Measurements from ENCODE around the gene LRRC8D. TPM values are rescaled to one million over a fixed set of nuclear protein-coding genes. Genes with fewer than 3 reads are reported as not detected.

LRRC8D gene
- total and polyA plus RNA-seq, 2 of the 4 experiments (the other 2 are of a cell fraction), result 34.1 to 35.3 TPM

DNA sequence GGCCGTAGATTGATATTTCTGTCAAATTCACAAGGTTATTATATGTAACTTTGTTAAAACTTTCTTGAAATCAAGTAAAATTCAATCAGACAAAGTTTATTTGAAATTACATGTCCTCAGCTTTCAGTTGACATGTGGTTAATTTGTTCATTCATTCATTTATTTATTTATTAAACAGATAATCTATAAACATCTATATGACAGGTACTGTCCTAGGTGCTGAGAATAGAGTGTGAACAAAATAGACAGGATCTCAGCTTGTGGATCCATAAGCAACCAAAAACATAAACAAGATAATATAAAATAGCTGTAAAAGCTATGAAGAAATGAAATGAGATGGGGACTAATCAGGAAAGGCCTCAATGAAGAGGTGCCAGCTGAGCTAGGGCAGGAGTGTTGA is 72.0 kb downstream of the LRRC8D start:
- in situ Hi-C loops (cut with MboI; ENCODE audit: low sequenced_read_pairs) (no loop called here), intact Hi-C loops (cut with micrococcal nuclease) (no loop called here), dilution Hi-C loops (cut with HindIII; ENCODE audit: low sequenced_read_pairs, unreplicated experiment) (no loop called here)
- no peak overlapping the region for H2BK5ac ChIP-seq (ENCODE audit: low read depth, low read length, poor library complexity, severe bottlenecking)
- H3K36me3 ChIP-seq (ENCODE audit: control insufficient read depth, insufficient read depth, low read length), result no peaks in the 10 kb centered on the region; the same call in 1 of the 2 replicates
- ATAC-seq (ENCODE audit: low read depth) (no peak), DNase-seq (no peak)
- ChIA-PET POLR2A (ENCODE audit: unreplicated experiment) (no interaction called here), CTCF (no interaction called here)
- no CpG with 5 or more reads among the region's 1 CpG for WGBS, 2 experiments (ENCODE audit: extremely low coverage in 2 of 2, insufficient read length in 1 of 2)
- H3K27me3 ChIP-seq (ENCODE audit: control insufficient read depth, insufficient read depth, low read length), result no peaks in the 10 kb centered on the region
- no peak overlapping the region for H2BK15ac ChIP-seq (ENCODE audit: low read depth, low read length)
- no peak overlapping the region for H3K4me2 ChIP-seq (ENCODE audit: low read depth, low read length)
- no TSS peak for BruUV-seq (replicated peaks)
- H2AFZ ChIP-seq (replicated peaks; ENCODE audit: low read length, poor library complexity), result no peak overlapping the region
- no peak overlapping the region for H3K9ac ChIP-seq (ENCODE audit: low read depth, low read length)
- no peak overlapping the region for H3K14ac ChIP-seq (replicated peaks; ENCODE audit: low read depth, low read length)
- H3K9me1 ChIP-seq (ENCODE audit: insufficient read depth, low read length), result peaks cover 12% of the 10 kb centered on the region
- H4K5ac ChIP-seq (ENCODE audit: low read depth, low read length), result no peak overlapping the region
- peaks cover 14% of the 10 kb centered on the region for H3K4me1 ChIP-seq (ENCODE audit: control insufficient read depth, insufficient read depth, low read length)
- peaks cover 24 to 40% of the 10 kb centered on the region in 2 experiments for H3K79me1 ChIP-seq (ENCODE audit: low read depth in 1 of 2, low read length in 2 of 2)
- no peak overlapping the region for H2AK9ac ChIP-seq (replicated peaks; ENCODE audit: low read depth, low read length, poor library complexity)
- no peak overlapping the region for H3K56ac ChIP-seq (ENCODE audit: extremely low read depth, insufficient read depth, low read length)
- no peak overlapping the region for H2AK5ac ChIP-seq (ENCODE audit: low read depth, low read length)
- TF ChIP-seq POLR2A (IDR thresholded peaks at IDR 0.05; ENCODE audit: low read depth, low read length) (no peak), BHLHE40 (IDR thresholded peaks at IDR 0.05; ENCODE audit: low read depth, low read length) (no peak)
- H4K8ac ChIP-seq (ENCODE audit: low read depth in 2 of 2, low read length in 2 of 2), result no peak overlapping the region
- H3K27ac ChIP-seq (ENCODE audit: insufficient read depth, low read length), result no peak overlapping the region
- no peak overlapping the region for H3K4me3 ChIP-seq (ENCODE audit: insufficient read depth, low read depth, low read length)
- no peak overlapping the region for H3K23ac ChIP-seq (ENCODE audit: low read depth, low read length)
- H4K91ac ChIP-seq (ENCODE audit: insufficient read depth, low read depth, low read length), result no peak overlapping the region
- H3K4ac ChIP-seq (ENCODE audit: low read depth, low read length), result no peak overlapping the region
- H4K20me1 ChIP-seq (ENCODE audit: insufficient read depth, low read length), result no peaks in the 10 kb centered on the region
- H2BK20ac ChIP-seq (ENCODE audit: low read depth, low read length), result no peak overlapping the region
- peak overlapping the region; percentile 23; the same call in 1 of the 2 replicates for H3K18ac ChIP-seq (ENCODE audit: low read depth, low read length)
- H2BK120ac ChIP-seq (ENCODE audit: low read depth, low read length), result no peak overlapping the region
- no peaks in the 10 kb centered on the region for H3K9me3 ChIP-seq (ENCODE audit: control insufficient read depth, insufficient read depth, low read length)
